EL (cell line): ENCODE data around the gene SYT17.
"Not testable (repeated sequence)": the region's sequence is repeated elsewhere in the genome, so short reads cannot be mapped to it uniquely, and the experiment has no call there.

Source experiments
- DNase-seq: peaks from one replicate; pipeline ENCODE4 v3.0.0-alpha.2; 2016

SYT17 gene

DNA sequence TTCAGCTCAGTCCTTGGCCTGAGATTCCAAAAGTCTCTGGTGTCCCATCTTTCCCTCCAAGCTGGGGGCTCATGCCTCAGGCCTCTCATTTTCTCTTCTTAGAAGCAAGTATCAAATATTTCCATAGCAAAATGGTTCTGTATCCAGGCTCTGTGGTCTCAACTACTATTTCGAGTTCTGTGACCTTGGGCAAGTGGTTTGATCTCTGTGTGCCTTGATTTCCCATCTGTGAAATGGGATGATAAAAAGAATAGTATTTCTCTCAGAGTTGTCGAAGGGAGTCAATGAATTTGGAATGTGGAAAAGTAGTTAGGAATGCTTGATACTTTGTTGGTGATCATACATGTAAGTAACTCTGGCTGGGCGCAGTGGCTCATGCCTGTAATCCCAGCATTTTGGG, 6.4 kb downstream of the SYT17 start:
- no peak for DNase-seq

DNA sequence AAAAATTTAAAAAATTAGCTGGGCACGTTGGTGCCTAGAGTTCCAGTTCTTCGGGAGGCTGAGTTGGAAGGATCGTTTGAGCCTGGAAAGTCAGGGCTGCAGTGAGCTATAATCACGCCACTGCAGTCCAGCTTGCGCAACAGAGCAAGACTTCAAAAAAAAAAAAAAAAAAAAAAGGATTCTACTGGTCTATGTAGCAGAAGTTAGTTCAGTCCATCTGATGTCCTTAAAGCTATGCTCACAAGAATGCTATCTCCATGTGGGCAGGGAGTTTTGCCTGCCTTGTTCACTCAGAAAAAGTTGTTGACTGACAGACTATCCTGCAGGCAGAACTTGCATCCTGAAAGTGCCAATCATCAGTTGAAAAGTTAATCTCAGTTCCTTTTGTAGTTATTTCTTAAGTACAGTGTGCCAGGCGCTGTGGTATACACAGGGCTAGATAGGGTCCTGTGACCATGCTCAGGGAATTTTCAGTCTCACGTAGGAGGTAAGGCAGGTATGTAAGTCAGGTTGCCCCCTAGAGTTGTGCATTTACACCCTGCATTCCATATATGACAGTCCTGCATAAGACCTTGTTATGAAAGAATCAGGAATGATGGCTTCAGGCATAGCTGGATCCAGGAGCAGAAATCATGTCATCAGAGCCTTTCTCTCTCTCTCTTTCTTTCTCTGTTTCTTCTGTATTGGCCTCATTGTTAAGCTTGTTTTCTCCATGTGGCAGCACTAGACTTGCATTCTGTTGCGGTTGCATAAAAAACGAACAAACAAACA, 7.6 kb downstream of the SYT17 start:
- DNase-seq, result no peak

DNA sequence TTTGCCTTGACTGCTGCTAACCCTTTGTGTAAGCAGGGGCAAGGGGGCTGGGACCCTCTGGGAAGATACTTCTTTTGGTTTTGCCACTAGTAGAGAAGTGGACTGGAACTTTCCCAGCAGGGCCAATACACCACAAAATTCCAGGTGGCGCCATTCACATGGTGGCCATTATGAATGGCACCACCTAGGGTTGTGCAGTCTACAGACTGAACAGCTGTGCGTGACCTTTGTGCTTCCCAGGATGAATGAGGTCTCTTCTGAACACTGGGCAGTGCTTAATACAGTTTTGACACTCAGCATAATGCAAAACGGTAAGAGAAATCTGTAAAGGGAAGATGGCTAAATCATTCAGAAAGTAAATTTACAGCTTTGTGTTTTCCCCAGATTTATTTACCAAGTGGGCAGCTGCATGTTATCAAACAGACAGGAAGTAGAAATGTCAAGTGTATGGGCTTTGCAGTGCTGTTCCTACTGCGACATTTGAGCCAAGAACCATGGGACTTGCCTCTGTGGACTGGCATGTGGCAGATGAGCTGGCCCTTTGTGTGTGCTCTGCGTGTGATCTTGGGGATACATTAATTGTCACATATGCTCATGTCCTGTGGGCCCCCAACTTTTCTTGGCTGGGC, 9.2 kb downstream of the SYT17 start:
- DNase-seq, result no peak

DNA sequence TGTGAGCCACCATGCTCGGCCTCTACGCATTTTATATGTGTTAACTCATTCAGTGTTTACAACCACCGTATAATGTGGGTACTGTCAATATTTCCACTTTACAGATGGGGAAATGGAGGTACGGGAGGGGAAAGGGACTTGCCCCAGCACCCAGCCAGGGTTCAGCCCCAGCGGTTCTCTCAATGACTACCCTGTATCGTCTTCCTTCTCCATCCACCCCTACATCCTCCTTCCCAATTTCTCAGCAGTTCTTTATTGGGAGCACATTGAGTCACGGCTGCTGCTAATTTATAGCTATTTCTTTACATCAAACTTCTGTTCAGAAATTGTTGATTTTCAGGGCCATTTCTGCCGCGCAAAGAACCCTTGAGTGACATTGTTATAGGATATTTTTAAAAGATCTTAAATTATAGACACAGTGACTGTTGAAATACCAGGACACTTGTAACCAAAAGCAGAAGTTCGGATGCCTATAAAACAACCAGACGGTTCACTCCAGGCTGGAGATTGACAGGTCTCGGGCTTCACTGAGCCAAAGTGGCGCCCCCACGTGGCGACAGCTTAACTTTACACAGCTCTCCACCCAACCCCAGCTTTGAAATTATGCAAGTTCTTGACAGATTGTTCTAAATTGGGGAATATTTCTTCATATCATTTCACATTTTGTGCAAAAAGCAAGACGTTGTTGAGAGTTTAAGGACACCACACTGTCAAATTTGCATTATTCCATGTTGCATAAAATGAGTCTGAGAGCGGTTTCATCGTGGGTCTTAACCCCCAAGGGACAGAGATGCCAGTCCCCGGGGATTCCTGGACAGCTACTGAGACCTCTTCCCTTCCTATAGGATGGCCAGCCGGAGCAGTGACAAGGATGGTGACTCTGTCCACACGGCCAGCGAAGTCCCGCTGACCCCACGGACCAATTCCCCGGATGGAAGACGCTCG, 11.8 kb downstream of the SYT17 start:
- peak; percentile 47 for DNase-seq

DNA sequence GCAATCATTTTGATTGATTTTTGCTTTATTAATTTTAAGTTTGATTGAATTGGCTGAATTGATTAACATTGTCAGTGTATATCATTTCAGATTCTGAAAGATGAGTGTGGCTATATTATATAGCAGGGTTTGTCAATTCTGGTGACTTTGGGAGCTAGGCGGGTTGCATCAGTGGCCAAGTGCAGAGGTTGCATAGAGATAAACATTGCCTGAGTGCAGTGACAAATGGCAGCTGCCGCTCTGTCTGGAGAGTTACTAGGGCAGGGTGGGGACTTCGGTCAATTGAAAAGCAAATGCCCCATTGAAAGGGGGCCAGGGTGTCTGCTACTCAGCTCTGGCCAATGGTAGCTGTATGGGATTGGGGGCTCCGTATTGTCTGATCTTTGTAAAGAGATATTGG, 12.7 kb downstream of the SYT17 start:
- DNase-seq, result no peak

DNA sequence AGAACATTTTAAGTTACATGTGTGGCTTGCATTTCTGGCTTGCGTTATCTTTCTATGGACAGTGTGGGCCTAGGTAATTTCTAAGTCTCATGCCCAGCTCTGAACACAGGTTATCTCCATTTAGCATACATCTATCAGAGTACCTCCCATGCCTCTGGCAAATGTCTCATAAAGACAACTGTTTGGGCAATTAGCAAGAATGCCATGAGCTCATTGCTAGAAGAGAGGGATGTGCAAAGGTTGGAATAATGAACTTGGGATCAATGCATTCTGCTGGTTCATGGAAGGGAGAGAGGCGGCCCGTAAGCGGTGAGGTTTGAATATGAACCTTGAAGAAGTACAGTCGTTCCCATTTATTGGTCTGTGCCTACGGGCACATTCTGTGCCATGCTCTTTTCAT, 14.4 kb downstream of the SYT17 start:
- DNase-seq, result no peak

DNA sequence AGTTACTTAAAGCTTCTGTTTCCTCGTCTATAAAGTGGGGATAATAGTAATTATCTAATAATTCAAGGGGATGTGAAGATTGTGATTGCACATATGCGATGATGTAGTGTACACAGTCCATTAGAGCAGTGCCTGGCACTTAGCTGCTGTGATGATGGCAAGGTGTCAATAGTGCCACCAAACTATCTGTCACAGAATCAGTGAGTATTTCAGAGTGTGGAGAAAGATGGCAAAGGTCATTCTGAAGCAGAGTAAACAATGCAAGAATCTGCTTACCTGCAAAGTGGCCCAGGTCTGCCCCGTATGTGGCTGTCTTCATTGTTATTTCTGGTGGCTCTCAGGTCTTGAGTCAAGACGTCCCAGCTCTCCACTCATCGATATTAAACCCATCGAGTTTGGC, 15.1 kb downstream of the SYT17 start:
- no peak for DNase-seq

DNA sequence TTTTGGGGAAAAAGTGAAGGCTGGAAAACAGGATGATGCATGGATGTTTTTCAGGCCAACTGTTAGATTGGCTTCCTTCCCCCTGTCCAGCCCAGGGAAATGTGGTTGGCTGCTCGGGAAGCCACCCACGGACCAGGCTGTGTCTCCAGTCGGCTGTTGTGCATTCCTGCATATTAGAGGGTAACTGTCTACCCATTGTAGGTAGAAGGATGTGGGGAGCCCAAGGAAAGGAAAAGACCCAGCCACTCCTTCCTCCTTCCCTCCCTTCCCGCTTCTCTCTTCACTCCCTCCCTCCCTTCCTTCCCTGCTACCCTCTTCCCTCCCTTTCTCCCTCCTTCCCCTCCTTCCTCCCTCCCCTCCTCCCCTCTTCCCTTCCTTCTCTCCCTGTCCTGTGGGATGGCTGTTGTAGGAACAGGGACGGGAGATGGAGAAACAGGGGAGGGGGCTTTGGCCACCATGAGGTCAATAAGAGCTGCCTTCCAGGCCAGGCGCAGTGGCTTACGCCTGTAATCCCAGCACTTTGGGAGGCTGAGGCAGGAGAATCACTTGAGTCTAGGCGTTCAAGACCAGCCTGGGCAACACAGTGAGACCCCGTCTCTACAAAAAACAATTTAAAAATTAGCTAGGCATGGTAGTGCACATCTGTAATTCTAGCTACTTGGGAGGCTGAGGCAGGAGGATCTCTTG, 16.9 kb downstream of the SYT17 start:
- DNase-seq, result no peak

DNA sequence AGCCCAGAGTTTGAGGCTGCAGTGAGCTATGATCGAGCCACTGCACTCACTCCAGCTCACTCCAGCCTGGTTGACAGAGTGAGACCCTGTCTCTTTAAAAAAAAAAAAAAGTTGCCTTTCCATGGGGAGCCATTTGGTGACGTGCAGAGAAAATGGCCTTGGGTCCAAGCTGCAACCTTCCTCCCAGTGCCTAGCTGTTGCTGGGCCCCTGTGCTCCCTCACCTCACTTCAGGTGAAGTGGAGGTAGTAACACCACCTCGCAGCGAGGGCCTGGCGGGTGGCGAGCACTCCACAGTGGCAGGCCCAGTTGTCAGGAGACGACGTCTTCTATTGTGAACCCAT, 17.4 kb downstream of the SYT17 start:
- DNase-seq, result no peak

DNA sequence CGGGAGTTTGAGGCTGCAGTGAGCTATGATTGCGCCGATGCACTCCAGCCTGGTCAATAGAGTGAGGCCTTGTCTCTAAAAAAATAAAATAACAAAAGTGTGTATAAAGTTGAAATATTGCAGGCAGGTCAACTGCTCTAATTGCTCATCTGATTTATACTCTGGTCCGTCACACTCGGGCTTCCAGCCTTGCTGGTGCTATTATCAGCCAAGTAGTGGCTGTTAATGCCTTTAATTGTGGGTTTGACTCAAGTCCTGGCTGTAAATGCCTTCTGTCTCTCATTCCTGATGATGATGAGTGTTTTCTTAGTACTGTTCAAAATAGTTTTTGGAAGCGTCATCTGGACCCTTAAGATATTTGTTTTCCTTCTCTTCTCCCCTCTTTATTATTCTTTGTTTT, 18.4 kb downstream of the SYT17 start:
- no peak for DNase-seq

DNA sequence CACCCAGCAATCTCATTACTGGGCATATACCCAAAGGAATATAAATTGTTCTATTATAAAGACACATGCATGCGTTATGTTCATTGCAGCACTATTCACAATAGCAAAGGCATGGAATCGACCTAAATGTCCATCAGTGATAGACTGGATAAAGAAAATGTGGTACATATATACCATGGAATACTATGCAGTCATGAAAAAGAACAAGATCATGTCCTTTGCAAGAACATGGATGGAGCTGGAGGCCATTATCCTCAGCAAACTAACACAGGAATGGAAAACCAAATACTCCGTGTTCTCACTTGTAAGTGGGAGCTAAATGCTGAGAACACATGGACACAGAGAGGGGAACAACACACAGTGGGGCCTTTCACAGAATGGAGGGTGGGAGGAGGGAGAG, 19.9 kb downstream of the SYT17 start:
- not testable (repeated sequence) for DNase-seq

DNA sequence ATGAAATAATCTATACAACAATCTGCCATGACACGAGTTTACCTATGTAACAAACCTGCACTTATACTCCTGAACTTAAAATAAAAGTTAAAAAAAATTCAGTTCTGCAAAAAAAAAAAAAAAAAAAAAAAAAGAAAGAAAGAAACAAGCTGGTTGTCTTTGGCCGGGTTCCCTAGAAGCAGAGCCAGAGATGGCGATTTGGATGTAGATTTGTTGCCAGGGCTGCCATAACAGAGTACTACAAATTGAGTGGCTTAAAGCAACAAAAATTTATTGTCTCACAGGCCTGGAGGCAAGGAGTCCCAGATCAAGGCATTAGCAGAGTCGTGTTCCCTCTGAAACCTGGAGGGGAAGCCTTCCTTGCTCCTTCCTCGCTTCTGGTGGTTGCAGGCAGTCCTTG, 20.4 kb downstream of the SYT17 start:
- no peak for DNase-seq

DNA sequence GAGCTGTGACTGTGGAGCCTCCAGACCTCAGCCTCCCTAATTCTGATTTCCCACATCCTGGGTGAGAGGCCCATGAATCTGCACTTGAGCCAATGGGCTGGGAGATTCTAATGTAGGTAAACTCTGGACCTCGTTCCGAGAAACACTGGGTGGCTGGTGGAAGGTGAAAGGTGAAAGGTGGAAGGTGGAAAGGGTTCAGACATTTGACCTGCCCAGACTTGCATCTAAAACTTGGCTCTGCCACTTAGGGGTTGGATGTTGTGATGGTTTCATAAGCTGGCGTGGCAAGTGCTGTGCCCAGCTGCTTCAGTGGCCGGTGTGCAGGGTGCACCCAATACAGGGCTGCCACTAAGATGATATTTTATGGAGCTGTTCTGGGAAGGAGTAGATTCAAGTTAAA, 24.8 kb downstream of the SYT17 start:
- DNase-seq, result no peak

DNA sequence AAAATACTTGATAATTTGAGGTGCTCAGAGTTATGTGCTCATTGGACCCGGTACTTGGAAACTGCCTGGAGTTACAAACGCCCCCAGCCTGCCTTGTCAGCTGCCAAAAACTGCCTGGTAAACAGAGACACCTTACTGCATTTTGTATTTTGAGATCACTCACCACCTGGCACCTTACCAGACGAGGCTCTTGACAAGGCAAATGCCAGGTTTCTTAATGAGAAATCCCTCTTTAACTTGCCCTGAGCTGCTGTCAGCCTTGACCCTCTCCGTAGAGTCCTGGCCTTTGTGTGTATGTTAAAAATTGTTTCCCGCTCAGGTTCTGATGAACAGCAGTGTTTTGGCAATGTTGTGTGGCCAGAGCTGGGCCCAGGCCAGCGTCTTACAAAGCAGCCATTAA, 28.8 kb downstream of the SYT17 start:
- DNase-seq, result no peak

DNA sequence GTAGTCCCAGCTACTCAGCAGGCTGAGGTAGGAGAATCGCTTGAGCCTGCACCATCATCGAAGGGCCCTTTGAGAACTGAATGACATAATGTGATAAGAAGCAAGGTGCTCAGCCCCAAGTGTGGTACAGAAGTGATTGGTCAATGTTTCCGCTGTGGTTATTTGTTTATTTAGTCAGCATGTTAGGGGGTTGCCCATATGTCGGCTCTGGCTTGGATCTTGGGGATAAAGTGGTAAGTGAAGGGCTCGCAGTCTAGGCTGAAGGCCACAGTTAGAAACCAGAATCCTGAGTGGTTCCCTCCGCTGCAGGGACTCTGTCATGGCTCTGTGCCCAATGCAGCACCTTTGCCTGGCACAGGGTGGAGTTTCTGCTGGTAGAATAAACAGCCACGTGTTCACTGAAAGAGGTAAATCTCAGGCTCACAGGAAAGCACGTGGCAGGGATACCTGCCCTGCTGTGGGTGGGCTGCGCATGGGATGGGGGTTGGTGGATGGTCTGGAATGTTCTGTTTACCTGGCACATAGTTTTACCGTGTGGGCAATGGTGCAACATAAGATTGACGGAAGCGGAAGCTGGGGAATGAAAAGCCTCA, 35.4 kb downstream of the SYT17 start:
- no peak for DNase-seq

DNA sequence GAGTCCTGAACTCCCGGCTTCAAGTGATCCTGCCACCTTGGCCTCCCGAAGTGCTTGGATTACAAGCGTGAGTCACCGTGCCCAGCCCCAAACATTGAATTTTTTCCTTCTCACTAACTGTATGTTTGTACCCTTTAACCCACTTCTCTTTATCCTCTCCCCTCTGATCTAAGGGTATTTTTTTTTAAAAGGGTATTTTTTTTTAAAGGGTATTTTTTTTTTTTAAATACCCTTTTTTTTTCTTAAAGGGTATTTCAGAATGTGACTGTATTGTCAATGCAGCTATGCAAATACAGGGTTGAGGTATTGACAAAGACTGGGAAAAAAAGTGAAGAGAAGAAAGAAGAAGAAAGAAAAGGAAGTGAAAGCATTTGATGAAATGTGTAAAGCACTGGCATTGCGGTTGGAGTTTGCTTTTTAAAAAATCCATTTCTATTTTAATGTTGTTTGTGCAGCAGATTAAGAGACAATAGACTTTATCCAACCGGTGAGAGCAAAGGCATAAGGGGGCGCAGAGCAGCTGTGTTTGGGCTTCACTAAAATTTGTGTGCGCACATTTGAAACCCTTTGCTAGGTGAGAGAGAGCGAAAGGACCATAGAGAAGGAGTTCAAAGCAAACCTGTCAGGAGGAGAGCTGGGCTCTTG, 42.4 kb downstream of the SYT17 start:
- peak; percentile 37 for DNase-seq

DNA sequence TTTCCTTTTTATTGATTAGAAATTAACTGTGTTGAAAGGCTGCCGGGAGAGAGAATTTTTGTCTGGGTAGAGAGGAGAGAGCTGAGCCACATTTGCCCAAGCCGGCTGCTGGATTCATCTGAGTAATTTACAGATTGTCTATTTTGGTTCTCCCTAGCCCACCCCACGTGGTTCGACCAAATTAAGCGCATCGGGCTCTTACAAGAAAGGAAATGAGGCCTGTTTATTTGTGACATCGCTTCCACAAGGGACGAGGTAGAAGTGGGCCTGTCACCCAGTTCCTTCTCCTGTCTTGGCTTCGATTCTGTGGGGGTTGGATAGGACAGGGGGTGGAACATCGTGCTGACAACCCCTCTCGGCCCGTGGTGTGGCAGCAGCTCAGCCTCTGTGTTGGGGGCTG, 42.9 kb downstream of the SYT17 start:
- DNase-seq, result no peak

DNA sequence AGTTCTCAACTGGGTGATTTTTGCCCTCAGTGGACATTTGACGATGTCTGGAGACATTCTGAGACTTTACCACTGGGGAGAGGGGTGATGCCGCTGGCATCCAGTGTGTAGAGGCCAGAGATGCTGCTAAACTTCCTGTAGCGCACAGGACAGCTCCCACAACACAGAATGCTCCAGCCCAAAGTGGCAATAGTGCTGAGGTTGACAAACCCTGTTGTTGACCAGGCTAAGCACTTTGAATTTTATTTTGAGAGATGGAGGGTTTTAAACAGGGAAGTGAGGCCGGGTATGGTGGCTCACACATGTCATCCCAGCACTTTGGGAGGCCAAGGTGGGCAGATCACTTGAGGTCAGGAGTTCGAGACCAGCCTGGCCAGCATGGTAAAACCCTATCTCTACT, 44.0 kb downstream of the SYT17 start:
- no peak for DNase-seq

DNA sequence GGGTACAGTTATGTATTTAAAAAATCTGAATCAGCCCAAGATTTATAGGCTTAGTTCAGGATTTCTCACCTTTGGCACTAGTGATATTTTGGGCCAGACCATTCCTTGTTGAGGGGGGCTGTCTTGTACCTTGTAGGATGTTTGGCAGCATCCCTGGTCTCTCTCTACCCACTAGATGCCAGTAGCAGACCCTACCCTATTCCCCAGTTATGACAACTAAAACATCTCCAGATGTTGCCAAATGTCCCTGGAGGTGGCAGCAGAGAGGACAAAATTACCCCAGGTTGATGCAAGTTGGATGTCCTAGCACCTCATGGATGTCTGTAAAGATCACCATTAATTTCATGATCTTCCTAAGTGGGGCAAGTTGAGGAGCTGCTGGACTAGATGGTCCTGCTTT, 45.8 kb downstream of the SYT17 start:
- no peak for DNase-seq

DNA sequence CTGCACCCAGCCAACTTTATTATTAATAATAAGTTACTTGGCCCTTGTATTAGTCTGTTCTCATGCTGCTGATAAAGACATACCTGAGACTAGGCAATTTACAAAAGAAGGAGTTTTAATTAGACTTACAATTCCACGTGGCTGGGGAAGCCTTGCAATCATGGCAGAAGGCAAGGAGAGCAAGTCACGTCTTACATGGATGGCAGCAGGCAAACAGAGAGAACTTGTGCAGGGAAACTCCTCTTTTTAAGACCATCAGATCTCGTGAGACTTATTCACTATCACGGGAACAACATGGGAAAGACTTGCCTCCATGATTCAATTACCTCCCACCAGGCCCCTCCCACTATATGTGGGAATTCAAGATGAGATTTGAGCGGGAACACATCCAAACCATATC, 47.7 kb downstream of the SYT17 start:
- no peak for DNase-seq

DNA sequence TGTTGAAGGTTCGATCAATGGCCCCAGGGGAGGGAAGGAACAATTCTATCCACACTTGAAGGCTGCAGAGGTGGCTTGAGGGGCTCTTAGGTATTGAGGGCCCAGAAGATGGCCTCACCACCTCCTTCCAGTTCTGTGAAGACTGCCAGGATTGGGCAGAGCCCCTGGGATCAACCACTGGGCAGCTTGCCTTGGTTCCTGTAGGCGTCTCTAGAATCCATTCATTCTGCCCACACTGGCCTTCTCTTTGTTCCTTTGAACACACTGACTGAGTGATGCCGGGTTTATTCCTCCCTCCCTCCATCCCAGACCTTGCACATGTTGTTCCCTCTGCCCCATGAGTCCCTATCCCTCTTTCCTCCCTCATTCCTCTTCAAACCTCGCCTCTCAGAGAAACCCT, 50.5 kb downstream of the SYT17 start:
- no peak for DNase-seq

DNA sequence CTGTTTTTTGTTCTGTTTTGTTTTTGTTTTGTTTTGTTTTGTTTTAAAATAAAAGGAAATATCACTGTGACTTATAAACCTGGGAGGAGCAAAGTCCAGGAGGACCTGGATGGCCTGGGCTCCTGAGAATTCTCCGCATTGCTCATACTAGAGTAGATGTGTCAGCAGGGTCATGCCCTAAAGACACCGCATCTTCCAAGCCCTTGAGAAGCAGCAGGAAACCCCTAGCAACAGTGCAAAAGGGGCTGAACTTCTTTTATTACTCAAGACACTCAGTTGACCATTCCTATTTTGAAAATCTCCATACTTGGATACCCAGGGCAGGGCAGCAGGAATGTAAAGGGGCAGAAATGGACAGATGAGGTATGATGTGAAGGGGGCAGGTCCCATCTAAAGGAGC, 51.8 kb downstream of the SYT17 start:
- DNase-seq, result no peak
